Gastroesophageal sphincter (tissue), 4 donors: Measurements from ENCODE around the gene HEYL. TPM values are rescaled to one million over a fixed set of nuclear protein-coding genes. Genes with fewer than 3 reads are reported as not detected.

ENCODE experiments used
- ATAC-seq: fragments of 150-250 bp; one replicate; pipeline ENCODE4 v1.9.1; 2016; ENCODE audit warnings: mild to moderate bottlenecking, moderate library complexity
- H3K27ac ChIP-seq, 4 donors: fragments of 200-600 bp; sonication (generic) in 3 of 4; 1 replicate in 3 of 4; 2 replicates in 1 of 4; pipeline ENCODE4 v1.5.1; 2016 to 2019
- H3K27me3 ChIP-seq: fragments of 200-600 bp; sonication (generic); one replicate; pipeline ENCODE4 v1.5.1; 2019
- H3K36me3 ChIP-seq, 2 donors: fragments of 200-600 bp; sonication (generic); one replicate each; pipeline ENCODE4 v1.5.1; 2019; ENCODE audit warnings: control low read depth in 1 of 2
- H3K4me1 ChIP-seq, 3 donors: fragments of 200-600 bp; sonication (generic); 1 replicate in 2 of 3; 2 replicates in 1 of 3; pipeline ENCODE4 v1.5.1; 2016 to 2019; ENCODE audit warnings: control low read depth in 2 of 3
- H3K4me3 ChIP-seq, 2 donors: fragments of 200-600 bp; sonication (generic); one replicate each; pipeline ENCODE4 v1.5.1; 2019; ENCODE audit warnings: mild to moderate bottlenecking in 1 of 2, moderate library complexity in 1 of 2
- H3K9me3 ChIP-seq, 3 donors: fragments of 200-600 bp; sonication (generic); one replicate each; pipeline ENCODE4 v1.5.1; 2017 to 2019; ENCODE audit warnings: control low read depth in 2 of 3
- EP300 ChIP-seq: sonication (generic); formaldehyde crosslinking; IDR thresholded peaks from one replicate; pipeline ENCODE4 v1.6.1; 2017; ENCODE audit warnings: antibody characterized with exemption, mild to moderate bottlenecking
- POLR2A ChIP-seq, 2 donors: fragments of 450-650 bp; IDR thresholded peaks; one replicate each; pipeline ENCODE4 v1.6.1; 2017; ENCODE audit warnings: antibody characterized with exemption in 2 of 2, mild to moderate bottlenecking in 2 of 2, moderate library complexity in 1 of 2
- POLR2AphosphoS5 ChIP-seq: sonication (generic); formaldehyde crosslinking; IDR thresholded peaks from one replicate; pipeline ENCODE4 v1.6.1; 2017; ENCODE audit warnings: antibody characterized with exemption
- WGBS, 2 donors: methylation state at CpG; one replicate each; pipeline ENCODE4 v1.1.5; 2018; ENCODE audit warnings: low coverage in 1 of 2; 5-methylcytosine and 5-hydroxymethylcytosine counted together
- total RNA-seq, 4 donors: library from RNA; depleted of rRNA; stranded (reverse); fragments of >200 nt; gene quantifications; one replicate each; pipeline ENCODE4 v1.1.0, GENCODE V29; 2016
- TF ChIP-seq, protein P1 (sequence below), 4 experiments: fragments of 200-600 bp in 2 of 4; fragments of 450-650 bp in 2 of 4; sonication (generic) in 1 of 4; IDR thresholded peaks; one replicate each; pipeline ENCODE4 v1.5.1; 2017 to 2019; ENCODE audit warnings: antibody characterized with exemption in 4 of 4, mild to moderate bottlenecking in 2 of 4, moderate library complexity in 2 of 4

The HEYL gene
- total RNA-seq = 1 to 10 TPM; 3.0 to 8.4 (median 6.0) TPM

DNA sequence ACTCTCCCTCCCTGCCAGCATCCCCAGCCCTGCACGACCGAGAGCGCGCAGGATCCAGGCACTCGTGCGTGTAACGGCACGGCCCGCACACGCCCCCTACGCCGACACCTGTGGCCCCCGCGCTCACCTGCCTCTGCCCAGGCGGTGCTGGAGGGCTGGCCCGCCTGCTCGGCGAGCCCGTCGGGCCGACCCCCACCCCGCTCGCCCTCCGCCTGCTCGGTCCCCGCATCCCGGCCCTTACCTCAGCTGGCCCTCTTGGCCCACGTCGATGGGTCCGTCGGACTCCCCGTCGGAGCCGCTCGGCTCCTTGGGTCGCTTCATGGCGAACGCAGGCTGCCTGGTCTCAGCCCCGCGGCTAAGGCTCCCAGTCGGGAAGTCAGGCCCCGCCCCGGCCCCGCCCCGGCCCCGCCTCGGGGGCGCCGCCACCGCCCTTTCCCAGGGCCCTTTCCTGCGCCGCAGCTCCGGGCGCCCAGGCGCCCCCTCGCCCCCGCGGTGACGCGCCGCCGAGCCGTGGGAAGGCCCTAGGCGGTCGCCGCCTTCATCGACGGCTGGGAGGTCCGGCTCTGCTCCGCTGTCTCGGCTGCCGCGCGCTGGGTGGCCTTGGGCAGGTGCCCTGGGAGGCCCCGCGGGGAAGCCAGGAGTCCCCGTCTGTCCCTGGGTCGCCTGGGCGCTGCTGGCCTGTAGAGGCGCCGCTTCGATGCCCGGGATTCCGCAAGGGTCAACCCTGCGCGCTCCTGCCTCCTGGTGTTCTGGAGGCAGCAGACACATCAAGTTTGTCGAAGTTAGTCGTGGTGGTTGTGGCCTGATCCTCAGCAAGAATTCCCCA, at the start of gene HEYL:
HEYL (minus strand) TSS at position 339 of the 826 bp plus-strand sequence; CDS start at position 321, 18 bp downstream.
- Histone ChIP-seq H3K27ac (peak within 1 kb of the TSS in 3 of 4 donors; percentile 68 to 82 (median 73)), H3K36me3 (no peaks in the 10 kb centered on the region), H3K4me1 (peaks cover 0 to 14% (median 0%) of the 10 kb centered on the region in 3 donors), H3K4me3 (peak within 1 kb of the TSS; percentile 27 to 58), H3K27me3 (peaks cover 69% of the 10 kb centered on the region), H3K9me3 (no peaks in the 10 kb centered on the region)
- 0% methylated on average over 1 of the region's 88 CpGs; no CpG with 5 or more reads in 1 of the 2 donors for WGBS, 2 donors
- TF ChIP-seq EP300 (no peak), POLR2AphosphoS5 (no peak), POLR2A (IDR thresholded peaks at IDR 0.05) (peak; percentile 12 to 27)
- TF ChIP-seq, protein P1, sequence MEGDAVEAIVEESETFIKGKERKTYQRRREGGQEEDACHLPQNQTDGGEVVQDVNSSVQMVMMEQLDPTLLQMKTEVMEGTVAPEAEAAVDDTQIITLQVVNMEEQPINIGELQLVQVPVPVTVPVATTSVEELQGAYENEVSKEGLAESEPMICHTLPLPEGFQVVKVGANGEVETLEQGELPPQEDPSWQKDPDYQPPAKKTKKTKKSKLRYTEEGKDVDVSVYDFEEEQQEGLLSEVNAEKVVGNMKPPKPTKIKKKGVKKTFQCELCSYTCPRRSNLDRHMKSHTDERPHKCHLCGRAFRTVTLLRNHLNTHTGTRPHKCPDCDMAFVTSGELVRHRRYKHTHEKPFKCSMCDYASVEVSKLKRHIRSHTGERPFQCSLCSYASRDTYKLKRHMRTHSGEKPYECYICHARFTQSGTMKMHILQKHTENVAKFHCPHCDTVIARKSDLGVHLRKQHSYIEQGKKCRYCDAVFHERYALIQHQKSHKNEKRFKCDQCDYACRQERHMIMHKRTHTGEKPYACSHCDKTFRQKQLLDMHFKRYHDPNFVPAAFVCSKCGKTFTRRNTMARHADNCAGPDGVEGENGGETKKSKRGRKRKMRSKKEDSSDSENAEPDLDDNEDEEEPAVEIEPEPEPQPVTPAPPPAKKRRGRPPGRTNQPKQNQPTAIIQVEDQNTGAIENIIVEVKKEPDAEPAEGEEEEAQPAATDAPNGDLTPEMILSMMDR (IDR thresholded peaks at IDR 0.05) = peak in 2 of 4 experiments; percentile 24 to 42
- peak; percentile 77 for ATAC-seq

DNA sequence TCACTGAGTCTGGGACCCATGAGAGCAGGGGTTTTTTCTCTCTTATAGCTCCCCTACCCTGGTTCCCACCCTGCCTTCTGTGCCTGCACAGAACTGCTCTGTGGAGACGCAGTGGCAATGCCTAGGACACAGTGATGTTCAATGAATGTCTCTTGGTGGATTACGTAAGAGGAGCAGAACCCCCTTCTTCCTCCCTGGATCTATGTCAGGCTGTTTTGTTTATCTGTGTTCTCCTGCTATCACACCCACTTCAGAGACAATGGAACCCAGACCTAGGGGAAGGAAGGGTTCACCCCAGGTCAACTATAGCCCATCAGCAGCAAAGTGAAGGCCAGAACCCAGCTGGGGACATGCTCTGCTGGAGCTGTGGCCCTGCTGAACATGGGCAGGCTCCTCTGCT, 49.8 kb upstream of the HEYL start:
- no peak for ATAC-seq
- peaks cover 99% of the 10 kb centered on the region for H3K27me3 ChIP-seq
- H3K36me3 ChIP-seq = no peaks in the 10 kb centered on the region
- H3K4me3 ChIP-seq = no peak overlapping the region
- H3K4me1 ChIP-seq = peaks cover 0 to 20% (median 19%) of the 10 kb centered on the region in 3 donors
- no peak overlapping the region for H3K27ac ChIP-seq
- TF ChIP-seq POLR2A (IDR thresholded peaks at IDR 0.05) (no peak), POLR2AphosphoS5 (no peak), EP300 (no peak)
- TF ChIP-seq, protein P1 (IDR thresholded peaks at IDR 0.05) = no peak
- no CpG with 5 or more reads among the region's 2 CpGs for WGBS, 2 donors
- no peaks in the 10 kb centered on the region for H3K9me3 ChIP-seq

DNA sequence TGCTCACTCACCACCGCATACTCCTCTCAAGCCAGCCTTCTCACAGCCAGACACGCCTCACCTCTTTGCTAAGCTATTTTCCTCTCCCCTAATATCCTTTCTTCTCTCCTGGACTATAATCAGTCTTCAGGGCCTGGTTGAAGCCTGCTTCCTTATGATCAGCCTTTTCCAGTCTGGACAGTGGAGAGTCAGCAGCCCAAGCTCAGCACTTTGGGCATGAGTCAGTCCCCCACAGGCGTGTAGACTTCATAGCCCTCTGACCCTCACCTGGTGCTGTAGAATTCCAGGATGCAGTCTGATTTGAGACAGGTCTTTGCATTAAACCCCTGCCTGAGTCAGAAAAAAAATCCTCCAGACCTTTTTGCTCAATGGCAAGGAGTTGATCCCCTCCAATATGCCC, 49.3 kb upstream of the HEYL start:
- WGBS, 2 donors = 52 to 70% methylated on average over 3 of the region's 3 CpGs
- ATAC-seq = no peak
- Histone ChIP-seq H3K27ac (no peak overlapping the region), H3K4me1 (peaks cover 0 to 24% (median 19%) of the 10 kb centered on the region in 3 donors), H3K4me3 (no peak overlapping the region), H3K27me3 (peaks cover 99% of the 10 kb centered on the region), H3K9me3 (no peaks in the 10 kb centered on the region), H3K36me3 (no peaks in the 10 kb centered on the region)
- TF ChIP-seq EP300 (no peak), POLR2A (IDR thresholded peaks at IDR 0.05) (no peak)
- TF ChIP-seq, protein P1 (IDR thresholded peaks at IDR 0.05) = no peak

DNA sequence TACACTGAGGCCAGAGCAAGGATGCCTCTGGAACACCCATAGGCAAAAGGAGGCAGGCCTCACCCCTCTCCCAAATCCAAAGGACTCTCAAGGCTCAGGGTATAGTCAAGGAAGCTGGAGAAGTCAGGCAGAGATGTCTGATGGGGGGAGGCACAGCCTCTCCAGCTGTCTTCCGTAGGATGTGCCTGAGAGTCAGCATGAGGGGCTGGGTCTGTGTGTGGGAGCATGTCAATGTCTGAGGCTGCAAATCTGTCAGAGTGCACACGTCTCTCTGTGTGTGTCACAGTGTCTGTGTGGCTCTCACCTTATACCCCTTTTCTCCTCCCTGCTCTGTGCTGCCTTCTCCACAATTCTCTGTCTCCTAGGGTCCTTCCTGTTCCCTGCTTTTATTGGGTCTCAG, 47.8 kb upstream of the HEYL start:
- TF ChIP-seq POLR2A (IDR thresholded peaks at IDR 0.05) (no peak), POLR2AphosphoS5 (no peak), EP300 (no peak)
- TF ChIP-seq, protein P1 (IDR thresholded peaks at IDR 0.05) = no peak
- Histone ChIP-seq H3K27me3 (peaks cover 99% of the 10 kb centered on the region), H3K36me3 (no peaks in the 10 kb centered on the region), H3K9me3 (no peaks in the 10 kb centered on the region), H3K27ac (no peak overlapping the region), H3K4me1 (peaks cover 0 to 22% (median 15%) of the 10 kb centered on the region in 3 donors), H3K4me3 (no peak overlapping the region)
- WGBS, 2 donors = 50 to 68% methylated on average over 2 of the region's 2 CpGs
- no peak for ATAC-seq

DNA sequence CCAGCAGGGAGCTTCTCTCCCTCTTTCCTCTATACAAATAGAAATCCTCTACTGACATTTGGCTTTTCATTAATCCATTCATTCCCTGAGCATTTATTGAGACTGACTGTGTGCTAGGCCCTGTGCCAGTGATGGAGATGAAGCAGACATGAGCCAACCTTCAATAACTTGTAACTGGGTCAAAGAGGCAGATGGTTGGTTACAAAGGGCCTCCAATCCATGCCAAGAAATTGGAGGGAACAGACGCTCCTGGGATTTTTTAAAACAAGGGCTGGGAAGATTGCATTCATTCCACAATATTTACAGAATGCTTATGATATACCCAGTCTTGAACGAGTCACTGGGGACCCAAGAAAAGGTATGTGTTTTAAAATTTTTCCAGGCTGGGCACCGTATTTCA, 45.6 kb upstream of the HEYL start:
- no peak for TF ChIP-seq POLR2A (IDR thresholded peaks at IDR 0.05)
- no peak for TF ChIP-seq POLR2AphosphoS5
- TF ChIP-seq, protein P1 (IDR thresholded peaks at IDR 0.05) = no peak
- TF ChIP-seq EP300 = no peak
- H3K27me3 ChIP-seq = peaks cover 94% of the 10 kb centered on the region
- ATAC-seq = no peak

More for the DNA sequence above, 45.6 kb upstream of the HEYL start:
- H3K4me3 ChIP-seq = no peak overlapping the region
- no peak overlapping the region for H3K27ac ChIP-seq
- peaks cover 0 to 5% (median 0%) of the 10 kb centered on the region in 3 donors for H3K4me1 ChIP-seq
- no peaks in the 10 kb centered on the region for H3K36me3 ChIP-seq
- 77 to 100% methylated on average over 1 to 3 of the region's 3 CpGs for WGBS, 2 donors
- H3K9me3 ChIP-seq = no peaks in the 10 kb centered on the region
